HG03175 (cell line): ENCODE data around the gene RNF34.

Experiments used
- ATAC-seq: cut with Tn5 transposase; IDR thresholded peaks from one replicate; pipeline ENCODE4 v1.9.1; 2021; ENCODE audit warnings: mild to moderate bottlenecking, moderate library complexity; ENCODE audit not compliant: unreplicated experiment

Gene RNF34

GRCh38 chr12:121388421-121388981, 11.4 kb upstream of the RNF34 start:
- no peak for ATAC-seq

GRCh38 chr12:121390856-121391255, 9.1 kb upstream of the RNF34 start:
- no peak for ATAC-seq

- ATAC-seq, result no peak
Measured at GRCh38 chr12:121391619-121392324, 8.1 kb upstream of the RNF34 start.

- no peak for ATAC-seq
Measured at GRCh38 chr12:121392325-121392716, 7.6 kb upstream of the RNF34 start.

GRCh38 chr12:121397521-121397920, 2.4 kb upstream of the RNF34 start:
- no peak for ATAC-seq

- ATAC-seq, result no peak
Measured at GRCh38 chr12:121398355-121398754, 1.6 kb upstream of the RNF34 start.

GRCh38 chr12:121400332-121401139, 618 bp downstream of the RNF34 start:
- peak; percentile 48 for ATAC-seq

- no peak for ATAC-seq
Measured at GRCh38 chr12:121403721-121404120, 3.8 kb downstream of the RNF34 start.

- no peak for ATAC-seq
Measured at GRCh38 chr12:121404734-121405133, 4.8 kb downstream of the RNF34 start.

GRCh38 chr12:121405211-121405610, 5.3 kb downstream of the RNF34 start:
- ATAC-seq, result no peak

GRCh38 chr12:121413917-121414316, 14.0 kb downstream of the RNF34 start:
- ATAC-seq, result no peak

- ATAC-seq, result no peak
Measured at GRCh38 chr12:121417847-121418246, 17.9 kb downstream of the RNF34 start.

GRCh38 chr12:121420109-121420508, 20.2 kb downstream of the RNF34 start:
- no peak for ATAC-seq

GRCh38 chr12:121423253-121423652, 23.3 kb downstream of the RNF34 start:
- no peak for ATAC-seq

GRCh38 chr12:121423682-121424623, 24.0 kb downstream of the RNF34 start:
- ATAC-seq, result no peak

GRCh38 chr12:121424624-121424975, 24.7 kb downstream of the RNF34 start:
- ATAC-seq, result no peak

GRCh38 chr12:121427556-121428050, 27.7 kb downstream of the RNF34 start:
- ATAC-seq, result no peak

- no peak for ATAC-seq
Measured at GRCh38 chr12:121428883-121429282, 29.0 kb downstream of the RNF34 start.

GRCh38 chr12:121430833-121431415, 31.0 kb downstream of the RNF34 start:
- ATAC-seq, result no peak

- ATAC-seq, result no peak
Measured at GRCh38 chr12:121432740-121433480, 33.0 kb downstream of the RNF34 start.
